DND-41 (cell line): ENCODE measurements around the gene ACACA.

ENCODE experiments used
- EZH2 ChIP-seq: IDR thresholded peaks from 3 replicates; pipeline ENCODE4 v1.6.1; 2012; ENCODE audit warnings: borderline replicate concordance, low read depth, mild to moderate bottlenecking, moderate library complexity, low read length, inconsistent platforms; ENCODE audit not compliant: severe bottlenecking
- TF ChIP-seq, protein P1 (sequence below): IDR thresholded peaks from 2 replicates; pipeline ENCODE4 v1.5.1; 2012; ENCODE audit warnings: borderline replicate concordance, low read length, moderate library complexity, mild to moderate bottlenecking; ENCODE audit not compliant: poor library complexity, severe bottlenecking; ENCODE audit errors: extremely low read depth

- TF ChIP-seq, protein P1, sequence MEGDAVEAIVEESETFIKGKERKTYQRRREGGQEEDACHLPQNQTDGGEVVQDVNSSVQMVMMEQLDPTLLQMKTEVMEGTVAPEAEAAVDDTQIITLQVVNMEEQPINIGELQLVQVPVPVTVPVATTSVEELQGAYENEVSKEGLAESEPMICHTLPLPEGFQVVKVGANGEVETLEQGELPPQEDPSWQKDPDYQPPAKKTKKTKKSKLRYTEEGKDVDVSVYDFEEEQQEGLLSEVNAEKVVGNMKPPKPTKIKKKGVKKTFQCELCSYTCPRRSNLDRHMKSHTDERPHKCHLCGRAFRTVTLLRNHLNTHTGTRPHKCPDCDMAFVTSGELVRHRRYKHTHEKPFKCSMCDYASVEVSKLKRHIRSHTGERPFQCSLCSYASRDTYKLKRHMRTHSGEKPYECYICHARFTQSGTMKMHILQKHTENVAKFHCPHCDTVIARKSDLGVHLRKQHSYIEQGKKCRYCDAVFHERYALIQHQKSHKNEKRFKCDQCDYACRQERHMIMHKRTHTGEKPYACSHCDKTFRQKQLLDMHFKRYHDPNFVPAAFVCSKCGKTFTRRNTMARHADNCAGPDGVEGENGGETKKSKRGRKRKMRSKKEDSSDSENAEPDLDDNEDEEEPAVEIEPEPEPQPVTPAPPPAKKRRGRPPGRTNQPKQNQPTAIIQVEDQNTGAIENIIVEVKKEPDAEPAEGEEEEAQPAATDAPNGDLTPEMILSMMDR, result no peak
- no peak for TF ChIP-seq EZH2
Observed at GRCh38 chr17:37344519-37344918, 62.1 kb downstream of the ACACA start.
